ENCODE data around the gene WWP2. TPM values are rescaled to one million over a fixed set of nuclear protein-coding genes. Genes with fewer than 3 reads are reported as not detected.

WWP2 gene
- total and polyA plus RNA-seq, 2 experiments from 2014 or later: 19.9 to 23.1 TPM

DNA sequence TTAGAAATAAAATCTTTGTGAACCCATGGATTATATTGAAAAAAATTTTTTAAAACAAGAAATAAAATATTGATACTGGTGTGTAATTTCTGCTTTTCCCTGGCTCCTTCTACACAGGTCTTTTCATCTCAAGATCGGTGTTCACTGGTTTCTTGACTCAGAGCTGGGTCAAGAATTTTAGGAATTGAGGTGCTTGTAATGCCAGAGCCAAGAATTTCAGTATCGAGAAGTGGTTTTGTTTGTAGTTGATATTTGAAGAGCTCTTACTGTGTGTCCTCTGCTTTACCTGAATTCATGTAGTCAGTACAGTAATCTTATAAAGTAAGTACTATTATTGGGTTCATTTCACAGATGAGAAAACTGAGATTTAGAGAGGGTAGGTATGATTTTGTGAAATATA is 7.3 kb downstream of the WWP2 start:
- Histone ChIP-seq H3K36me3 (replicated peaks; ENCODE audit: insufficient read depth, low read depth) (no peaks in the 10 kb centered on the region), H3K4me2 (no peak overlapping the region), H3K27ac (no peak overlapping the region), H2AFZ (no peak overlapping the region), H3K4me1 (ENCODE audit: insufficient read depth) (no peaks in the 10 kb centered on the region), H3K4me3 (no peak overlapping the region), H4K20me1 (ENCODE audit: insufficient read depth, poor library complexity, severe bottlenecking) (peaks cover 3% of the 10 kb centered on the region), H3K27me3 (no peaks in the 10 kb centered on the region), H3K9me2 (replicated peaks; ENCODE audit: insufficient read depth) (no peaks in the 10 kb centered on the region), H3K79me2 (peaks cover 87% of the 10 kb centered on the region), H3K9me3 (ENCODE audit: low read depth) (no peaks in the 10 kb centered on the region)
- WGBS (ENCODE audit: low lambda C conversion rate, missing lambda C conversion rate): 47% methylated on average over 2 of the region's 2 CpGs
- no peak for DNase-seq (ENCODE audit: low spot score)
- TF ChIP-seq, protein P1, sequence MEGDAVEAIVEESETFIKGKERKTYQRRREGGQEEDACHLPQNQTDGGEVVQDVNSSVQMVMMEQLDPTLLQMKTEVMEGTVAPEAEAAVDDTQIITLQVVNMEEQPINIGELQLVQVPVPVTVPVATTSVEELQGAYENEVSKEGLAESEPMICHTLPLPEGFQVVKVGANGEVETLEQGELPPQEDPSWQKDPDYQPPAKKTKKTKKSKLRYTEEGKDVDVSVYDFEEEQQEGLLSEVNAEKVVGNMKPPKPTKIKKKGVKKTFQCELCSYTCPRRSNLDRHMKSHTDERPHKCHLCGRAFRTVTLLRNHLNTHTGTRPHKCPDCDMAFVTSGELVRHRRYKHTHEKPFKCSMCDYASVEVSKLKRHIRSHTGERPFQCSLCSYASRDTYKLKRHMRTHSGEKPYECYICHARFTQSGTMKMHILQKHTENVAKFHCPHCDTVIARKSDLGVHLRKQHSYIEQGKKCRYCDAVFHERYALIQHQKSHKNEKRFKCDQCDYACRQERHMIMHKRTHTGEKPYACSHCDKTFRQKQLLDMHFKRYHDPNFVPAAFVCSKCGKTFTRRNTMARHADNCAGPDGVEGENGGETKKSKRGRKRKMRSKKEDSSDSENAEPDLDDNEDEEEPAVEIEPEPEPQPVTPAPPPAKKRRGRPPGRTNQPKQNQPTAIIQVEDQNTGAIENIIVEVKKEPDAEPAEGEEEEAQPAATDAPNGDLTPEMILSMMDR (IDR thresholded peaks at IDR 0.05; ENCODE audit: poor library complexity): no peak
- TF ChIP-seq EZH2 (IDR thresholded peaks at IDR 0.05; ENCODE audit: borderline replicate concordance): no peak
- no peak for TF ChIP-seq EZH2phosphoT487 (IDR thresholded peaks at IDR 0.05; ENCODE audit: low read depth, severe bottlenecking, unreplicated experiment)

DNA sequence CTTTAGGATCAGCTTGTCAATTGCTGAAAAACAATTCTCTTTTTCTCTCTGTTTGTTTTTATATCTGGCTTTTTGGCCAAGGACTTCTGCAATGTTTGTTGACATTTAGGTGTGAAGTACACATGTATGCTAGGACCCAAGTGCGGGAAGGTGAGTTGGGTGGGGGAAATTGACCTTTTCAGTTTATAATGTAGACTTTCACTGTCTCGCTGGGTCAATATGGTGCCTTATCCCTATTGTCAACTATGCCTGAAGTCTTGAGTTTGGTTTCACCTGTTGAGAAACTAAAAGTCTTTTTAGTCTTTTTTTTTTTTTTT is 9.5 kb downstream of the WWP2 start:
- TF ChIP-seq EZH2phosphoT487 (IDR thresholded peaks at IDR 0.05; ENCODE audit: low read depth, severe bottlenecking, unreplicated experiment): no peak
- H3K36me3 ChIP-seq (replicated peaks; ENCODE audit: insufficient read depth, low read depth): no peaks in the 10 kb centered on the region
- no peaks in the 10 kb centered on the region for H3K4me1 ChIP-seq (ENCODE audit: insufficient read depth)
- H2AFZ ChIP-seq: no peak overlapping the region
- H4K20me1 ChIP-seq (ENCODE audit: insufficient read depth, poor library complexity, severe bottlenecking): peaks cover 3% of the 10 kb centered on the region
- 76% methylated on average over 2 of the region's 2 CpGs for WGBS (ENCODE audit: low lambda C conversion rate, missing lambda C conversion rate)
- no peak for DNase-seq (ENCODE audit: low spot score)
- no peak overlapping the region for H3K4me2 ChIP-seq
- no peaks in the 10 kb centered on the region for H3K9me3 ChIP-seq (ENCODE audit: low read depth)
- H3K79me2 ChIP-seq: peaks cover 85% of the 10 kb centered on the region
- no peaks in the 10 kb centered on the region for H3K9me2 ChIP-seq (replicated peaks; ENCODE audit: insufficient read depth)
- H3K27me3 ChIP-seq: no peaks in the 10 kb centered on the region
- no peak overlapping the region for H3K4me3 ChIP-seq
- H3K27ac ChIP-seq: peak overlapping the region; percentile 8

DNA sequence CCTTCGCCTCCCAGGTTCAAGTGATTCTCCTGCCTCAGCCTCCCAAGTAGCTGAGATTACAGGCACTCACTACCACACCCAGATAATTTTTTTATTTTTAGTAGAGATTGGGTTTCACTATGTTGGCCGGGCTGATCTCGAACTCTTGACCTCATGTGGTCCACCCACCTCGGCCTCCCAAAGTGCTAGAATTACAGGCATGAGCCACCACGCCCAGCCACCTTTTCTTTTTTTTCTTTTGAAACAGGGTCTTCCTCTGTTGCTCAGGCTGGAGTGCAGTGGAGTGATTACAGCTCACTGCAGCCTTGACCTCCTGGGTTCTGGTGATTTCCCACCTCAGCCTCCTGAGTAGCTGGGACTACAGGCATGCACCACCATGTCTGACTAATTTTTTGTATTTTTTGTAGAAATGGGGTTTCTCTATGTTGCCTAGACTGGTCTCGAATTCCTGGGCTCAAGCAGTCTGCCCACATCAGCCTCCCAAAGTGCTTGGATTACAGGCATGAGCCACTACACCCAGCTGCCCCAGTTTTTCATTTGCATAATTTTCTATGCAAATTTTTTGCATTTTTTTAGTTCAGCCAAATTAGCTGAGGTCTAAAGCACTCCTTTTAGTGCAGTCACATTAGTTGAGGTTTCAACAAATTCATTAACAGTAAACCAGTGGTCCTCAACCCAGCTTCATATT is 11.3 kb downstream of the WWP2 start:
- H3K79me2 ChIP-seq: peaks cover 81% of the 10 kb centered on the region
- no peak overlapping the region for H3K27ac ChIP-seq
- H3K36me3 ChIP-seq (replicated peaks; ENCODE audit: insufficient read depth, low read depth): no peaks in the 10 kb centered on the region
- H3K4me2 ChIP-seq: no peak overlapping the region
- no peaks in the 10 kb centered on the region for H3K9me3 ChIP-seq (ENCODE audit: low read depth)
- WGBS (ENCODE audit: low lambda C conversion rate, missing lambda C conversion rate): 91% methylated on average over 6 of the region's 6 CpGs
- TF ChIP-seq EZH2 (IDR thresholded peaks at IDR 0.05; ENCODE audit: borderline replicate concordance) (no peak), EZH2phosphoT487 (IDR thresholded peaks at IDR 0.05; ENCODE audit: low read depth, severe bottlenecking, unreplicated experiment) (no peak)
- TF ChIP-seq, protein P1 (IDR thresholded peaks at IDR 0.05; ENCODE audit: poor library complexity): no peak
- H4K20me1 ChIP-seq (ENCODE audit: insufficient read depth, poor library complexity, severe bottlenecking): peaks cover 3% of the 10 kb centered on the region
- no peaks in the 10 kb centered on the region for H3K4me1 ChIP-seq (ENCODE audit: insufficient read depth)
- DNase-seq (ENCODE audit: low spot score): no peak
- H2AFZ ChIP-seq: no peak overlapping the region
- H3K4me3 ChIP-seq: no peak overlapping the region
- no peaks in the 10 kb centered on the region for H3K9me2 ChIP-seq (replicated peaks; ENCODE audit: insufficient read depth)
- no peaks in the 10 kb centered on the region for H3K27me3 ChIP-seq

DNA sequence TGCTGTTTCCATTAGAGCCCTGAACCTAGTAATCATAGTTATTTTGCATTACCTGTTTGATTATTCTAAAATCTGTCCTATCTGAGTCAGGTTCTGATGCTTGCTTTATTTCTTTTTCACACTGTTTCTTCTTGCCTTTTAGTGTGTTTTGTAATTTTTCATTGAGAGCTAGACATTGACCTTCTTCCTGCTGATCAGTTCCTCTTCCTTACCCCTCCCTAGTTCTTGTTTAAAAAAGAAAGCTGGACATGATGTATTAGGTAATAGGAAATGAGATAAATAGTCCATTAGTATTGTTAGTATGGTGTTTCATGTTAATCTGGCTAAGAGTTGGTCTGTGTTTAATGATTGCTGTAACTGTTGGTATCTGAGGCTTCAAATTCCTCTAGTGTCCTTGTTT is 13.4 kb downstream of the WWP2 start:
- Histone ChIP-seq H3K27ac (no peak overlapping the region), H3K9me2 (replicated peaks; ENCODE audit: insufficient read depth) (no peaks in the 10 kb centered on the region), H3K79me2 (peaks cover 69% of the 10 kb centered on the region), H3K27me3 (no peaks in the 10 kb centered on the region), H3K36me3 (replicated peaks; ENCODE audit: insufficient read depth, low read depth) (no peaks in the 10 kb centered on the region), H3K4me3 (no peak overlapping the region), H3K4me1 (ENCODE audit: insufficient read depth) (no peaks in the 10 kb centered on the region), H3K9me3 (ENCODE audit: low read depth) (no peaks in the 10 kb centered on the region), H4K20me1 (ENCODE audit: insufficient read depth, poor library complexity, severe bottlenecking) (peaks cover under 1% of the 10 kb centered on the region), H2AFZ (no peak overlapping the region), H3K4me2 (no peak overlapping the region)
- DNase-seq (ENCODE audit: low spot score): no peak
- TF ChIP-seq, protein P1 (IDR thresholded peaks at IDR 0.05; ENCODE audit: poor library complexity): no peak
- TF ChIP-seq EZH2 (IDR thresholded peaks at IDR 0.05; ENCODE audit: borderline replicate concordance) (no peak), EZH2phosphoT487 (IDR thresholded peaks at IDR 0.05; ENCODE audit: low read depth, severe bottlenecking, unreplicated experiment) (no peak)
